COLO829 (cell line): ENCODE measurements around the gene FUT8.
"Not testable (repeated sequence)": the region's sequence is repeated elsewhere in the genome, so short reads cannot be mapped to it uniquely, and the experiment has no call there.

Experiments
- DNase-seq: peaks from one replicate; pipeline ENCODE4 v3.0.0; 2012; ENCODE audit warnings: low spot score

FUT8 gene

DNA sequence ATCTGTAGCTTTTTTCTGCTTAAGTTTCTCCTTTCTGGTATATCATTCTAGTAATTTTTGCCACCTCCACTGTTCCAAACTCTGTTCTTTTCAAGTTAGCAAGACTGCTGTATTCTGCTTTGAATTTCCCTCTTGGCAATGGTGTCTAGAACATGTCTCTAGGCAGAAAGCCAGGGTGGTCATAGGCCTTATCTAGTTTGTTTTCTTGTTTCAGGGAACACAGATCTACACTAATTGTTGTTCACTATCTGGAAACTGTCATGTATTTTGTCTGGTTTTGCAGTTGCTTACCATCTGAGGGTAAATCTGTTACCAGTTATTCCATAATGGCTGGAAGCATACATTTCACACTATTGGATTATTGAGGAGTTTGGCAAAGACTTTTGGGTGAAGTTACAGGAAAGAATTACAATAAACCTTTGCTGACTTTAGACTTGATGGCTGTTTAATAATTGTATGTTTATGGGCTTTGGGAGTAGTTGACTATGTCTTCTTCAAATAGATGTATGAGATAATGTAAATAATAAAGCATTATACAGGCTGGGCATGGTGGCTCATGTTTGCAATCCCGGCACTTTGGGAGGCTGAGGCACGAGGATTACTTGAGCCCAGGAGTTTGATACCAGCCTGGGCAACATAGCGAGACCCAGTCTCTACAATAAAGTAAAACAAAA lies 41.4 kb downstream of the FUT8 start:
- DNase-seq = no peak

DNA sequence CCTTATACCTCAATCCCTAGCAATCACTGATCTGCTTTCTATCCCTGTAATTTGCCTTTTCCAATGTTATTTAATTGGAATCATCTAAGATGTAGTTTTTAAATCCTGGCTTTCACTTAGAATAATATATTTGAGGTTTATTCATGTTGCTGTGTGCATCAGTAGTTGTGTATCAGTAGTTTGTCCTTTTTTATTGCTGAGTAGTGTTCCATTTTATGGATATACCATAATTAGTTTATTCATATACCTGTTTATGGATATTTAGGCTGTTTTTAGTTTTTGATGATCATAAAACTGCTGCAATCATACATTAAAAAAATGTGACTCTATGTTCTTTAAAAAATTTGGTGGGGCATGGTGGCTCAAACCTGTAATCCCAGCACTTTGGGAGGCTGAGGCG lies 43.7 kb downstream of the FUT8 start:
- DNase-seq = no peak

DNA sequence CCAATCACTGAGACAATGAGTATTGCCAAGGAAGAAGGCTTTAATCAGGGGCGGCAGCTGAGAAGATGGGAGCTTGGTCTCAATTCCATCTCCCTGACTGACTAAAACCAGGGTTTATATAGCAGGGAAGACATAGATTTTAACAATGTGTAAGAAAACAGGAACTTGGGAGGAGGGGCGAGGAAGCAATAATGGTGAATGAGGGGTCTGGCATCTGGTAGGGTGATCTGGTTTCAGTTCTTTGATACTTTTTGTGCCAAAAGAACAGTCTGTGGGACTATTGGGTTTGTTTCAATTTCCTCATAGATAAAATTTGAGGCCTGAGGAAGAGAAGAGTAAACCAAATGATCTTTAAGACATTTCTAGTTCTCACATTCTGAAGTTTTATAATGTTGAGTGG lies 49.2 kb downstream of the FUT8 start:
- DNase-seq = no peak

DNA sequence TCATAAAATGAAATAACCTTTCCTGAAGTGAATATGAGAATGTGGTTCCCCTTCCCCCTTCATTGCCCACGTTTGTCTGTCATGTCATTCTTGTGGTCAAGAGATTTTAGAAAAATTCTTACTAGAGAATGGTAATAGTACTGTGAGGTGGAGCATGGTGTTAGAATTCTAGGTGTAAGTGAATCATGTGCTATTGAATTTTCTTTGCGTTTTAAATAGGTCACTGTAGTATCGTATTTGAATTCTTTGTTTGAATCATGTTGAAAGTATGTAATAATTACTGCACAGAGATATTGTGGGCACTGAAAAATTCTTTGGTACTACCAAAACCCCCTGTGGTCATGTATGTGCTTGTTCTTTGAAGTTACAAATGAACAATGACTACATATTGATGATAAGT lies 49.9 kb downstream of the FUT8 start:
- no peak for DNase-seq

DNA sequence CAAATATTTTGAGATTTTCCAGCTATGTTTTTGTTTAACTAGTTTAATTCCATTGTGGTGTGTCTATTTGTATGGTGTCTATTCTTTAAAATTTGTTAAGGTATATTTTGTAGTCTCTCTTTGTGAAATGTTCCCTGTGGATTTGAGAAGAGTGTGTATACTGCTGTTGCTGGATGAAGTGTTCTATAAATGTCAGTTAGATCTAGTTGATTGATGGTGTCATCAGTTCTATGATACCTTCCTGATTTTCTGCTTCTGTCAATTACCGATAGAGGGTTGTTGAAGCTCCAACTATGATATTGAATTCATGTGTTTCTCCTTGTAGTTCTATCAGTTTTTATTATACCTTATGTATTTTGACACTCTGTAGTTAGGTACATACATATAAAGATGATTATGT lies 53.1 kb downstream of the FUT8 start:
- no peak for DNase-seq

DNA sequence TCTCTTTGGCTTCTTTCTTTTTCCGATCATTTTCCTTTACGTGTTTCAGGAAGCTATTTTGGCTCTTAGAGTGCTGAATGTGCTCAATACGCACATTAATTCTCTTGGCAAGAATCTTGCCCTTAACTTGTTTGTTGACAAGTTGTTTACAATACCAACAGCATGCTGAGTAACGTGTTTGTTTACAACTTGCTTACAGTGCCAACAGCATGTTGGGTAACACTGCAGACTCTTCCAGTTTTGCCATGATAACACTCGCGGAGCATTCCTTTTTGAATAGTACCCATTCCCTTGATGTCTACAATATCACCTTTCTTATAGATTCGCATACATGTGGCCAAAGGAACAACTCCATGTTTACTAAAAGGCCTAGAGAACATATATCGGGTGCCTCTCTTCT lies 55.4 kb downstream of the FUT8 start:
- DNase-seq = not testable (repeated sequence)

DNA sequence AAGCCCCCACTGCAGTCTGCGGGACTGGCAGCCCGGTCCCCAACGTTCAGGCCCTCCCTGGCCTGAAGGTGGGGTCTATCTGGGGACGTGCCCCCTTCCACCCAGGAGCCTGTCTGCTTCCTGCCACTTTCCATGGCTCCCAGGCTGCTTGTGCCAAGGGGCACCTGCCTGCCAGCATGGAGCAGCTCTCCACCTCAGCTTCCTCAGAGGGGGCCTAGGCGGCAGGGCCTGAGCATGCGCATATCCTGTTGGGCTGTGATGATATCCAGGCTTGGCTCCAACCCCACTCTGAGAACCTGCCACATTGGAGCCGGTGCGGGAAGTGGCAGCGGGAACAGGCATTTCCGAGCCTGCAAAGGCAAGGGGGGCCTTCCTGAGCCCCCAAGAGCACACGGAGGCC lies 57.4 kb downstream of the FUT8 start:
- DNase-seq = no peak

DNA sequence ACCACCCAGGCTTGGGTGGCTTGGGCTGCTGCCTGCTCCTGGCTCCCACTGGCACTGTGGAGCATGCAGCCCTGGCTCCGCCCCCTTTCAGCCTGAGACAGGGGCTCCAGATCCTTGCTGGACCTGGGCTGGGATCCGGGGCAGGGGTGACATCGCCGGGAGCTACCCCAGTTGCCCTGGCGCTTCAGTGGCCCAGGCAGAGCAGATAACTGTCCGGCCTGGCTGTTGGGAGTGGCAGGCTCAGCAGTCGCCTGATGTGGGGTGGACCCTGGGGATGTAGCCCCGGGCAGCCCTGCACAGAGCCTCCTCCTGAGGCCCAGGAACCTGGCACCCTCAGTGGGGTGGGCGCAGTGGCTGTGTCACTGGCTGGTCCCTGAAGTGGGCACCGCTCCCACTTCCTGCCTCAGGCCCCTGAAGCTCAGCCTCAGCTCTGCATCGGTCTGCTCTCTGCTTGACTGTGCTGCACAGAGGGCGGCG lies 57.9 kb downstream of the FUT8 start:
- DNase-seq = no peak

DNA sequence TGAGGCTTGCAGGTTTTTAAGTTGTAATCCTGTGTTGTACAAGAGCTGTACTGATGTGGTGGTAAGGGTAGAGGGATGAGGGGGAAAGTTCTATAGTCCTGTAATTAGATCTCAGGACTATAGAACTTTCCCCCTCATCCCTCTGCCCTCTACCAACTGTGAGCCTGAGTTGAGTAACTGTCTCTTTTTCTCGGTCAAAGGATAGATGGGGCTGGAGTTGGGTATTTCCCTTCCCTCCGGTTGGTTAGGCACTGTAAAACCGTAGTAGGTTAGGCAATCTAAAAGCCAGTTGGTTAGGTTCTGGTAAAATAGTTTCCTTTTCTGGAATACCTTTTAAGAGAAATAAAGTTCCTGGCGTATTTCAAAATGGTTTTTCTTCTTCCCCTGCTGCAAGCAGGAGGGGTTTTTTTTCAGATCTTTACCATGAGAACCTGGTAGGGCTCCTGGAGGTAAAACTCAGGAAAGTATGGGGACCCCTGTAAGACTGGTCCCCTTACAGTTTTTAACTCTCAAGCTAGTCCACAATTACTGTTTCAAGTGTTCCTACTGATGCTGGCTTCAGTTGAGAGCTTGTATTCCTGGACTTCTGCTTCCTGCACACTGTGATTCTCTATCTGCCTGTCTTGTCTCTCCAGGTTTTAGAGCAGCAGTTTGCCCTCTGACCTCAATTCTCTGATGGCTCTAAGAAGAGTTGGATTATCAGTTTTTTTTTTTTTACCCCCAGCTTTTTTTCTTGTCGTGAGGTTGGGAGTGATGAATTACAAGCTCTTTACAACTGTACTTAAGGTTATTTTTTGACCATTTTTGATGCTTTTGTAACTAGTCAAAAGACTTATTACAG lies 58.7 kb downstream of the FUT8 start:
- no peak for DNase-seq

DNA sequence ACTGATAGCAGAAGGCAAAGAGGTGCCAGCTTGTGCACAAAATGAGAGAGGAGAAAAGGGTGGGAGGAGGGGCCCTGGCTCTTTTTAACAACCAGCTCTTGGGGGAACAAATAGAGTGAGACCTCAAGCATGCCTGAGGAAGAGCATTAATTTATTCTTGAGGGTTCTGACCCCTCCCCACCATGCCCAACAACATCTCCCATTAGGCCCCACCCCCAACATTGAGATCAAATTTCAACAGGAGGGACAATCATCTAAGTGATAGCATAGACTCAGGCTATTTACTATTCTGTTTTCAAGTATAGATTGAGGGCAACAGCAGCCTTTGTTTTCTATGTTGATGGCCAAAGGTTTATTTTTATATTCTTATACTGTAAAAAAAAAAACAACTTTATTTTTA lies 59.7 kb downstream of the FUT8 start:
- DNase-seq = no peak

DNA sequence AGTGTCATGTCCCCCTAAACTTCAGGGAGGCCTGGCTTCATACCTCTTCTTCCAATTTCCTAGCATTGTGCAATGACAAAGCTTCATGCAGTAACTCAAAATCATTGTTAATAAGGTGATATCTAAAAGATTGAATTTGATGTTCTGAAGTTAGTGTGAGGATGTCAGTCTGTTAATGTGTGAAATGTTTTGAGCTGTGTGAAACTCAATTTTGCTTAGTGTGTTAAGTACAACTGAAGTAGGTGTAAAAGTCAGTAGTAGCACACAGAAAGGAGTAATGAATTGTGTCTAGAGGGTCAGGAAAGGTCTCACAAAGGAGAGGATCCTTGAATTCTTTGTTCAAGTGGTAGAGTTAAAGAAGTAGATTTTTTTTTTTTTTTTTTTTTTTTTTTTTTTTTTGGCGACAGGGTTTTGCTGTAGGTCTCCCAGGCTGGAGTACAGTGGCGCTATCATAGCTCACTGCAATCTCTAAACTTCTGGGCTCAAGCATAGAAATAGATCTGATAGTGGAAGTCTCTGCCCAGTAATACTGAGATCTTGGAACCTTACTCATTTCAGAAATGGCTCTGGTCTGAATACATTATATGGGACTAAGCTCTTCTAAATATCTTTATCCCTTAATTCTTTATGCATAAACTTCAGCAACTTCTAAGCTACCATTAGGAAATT lies 63.9 kb downstream of the FUT8 start:
- no peak for DNase-seq

DNA sequence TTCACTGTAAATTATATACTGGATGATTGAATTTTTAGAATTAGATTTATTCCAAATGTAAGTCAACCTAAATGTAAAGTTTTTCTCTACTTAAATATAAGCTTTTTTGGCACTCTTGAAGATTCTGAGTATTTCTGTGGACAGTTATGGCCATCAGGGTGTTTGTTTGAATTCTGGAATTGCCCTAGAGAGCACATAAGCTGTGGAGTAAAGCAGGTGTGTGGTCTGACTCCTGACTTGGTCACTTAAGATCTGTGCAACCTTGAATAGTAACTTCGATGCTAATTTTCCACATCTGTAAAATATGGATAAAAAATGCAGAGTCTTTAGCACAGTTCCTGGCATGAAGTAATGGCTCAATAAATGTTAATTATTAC lies 64.4 kb downstream of the FUT8 start:
- DNase-seq = no peak

DNA sequence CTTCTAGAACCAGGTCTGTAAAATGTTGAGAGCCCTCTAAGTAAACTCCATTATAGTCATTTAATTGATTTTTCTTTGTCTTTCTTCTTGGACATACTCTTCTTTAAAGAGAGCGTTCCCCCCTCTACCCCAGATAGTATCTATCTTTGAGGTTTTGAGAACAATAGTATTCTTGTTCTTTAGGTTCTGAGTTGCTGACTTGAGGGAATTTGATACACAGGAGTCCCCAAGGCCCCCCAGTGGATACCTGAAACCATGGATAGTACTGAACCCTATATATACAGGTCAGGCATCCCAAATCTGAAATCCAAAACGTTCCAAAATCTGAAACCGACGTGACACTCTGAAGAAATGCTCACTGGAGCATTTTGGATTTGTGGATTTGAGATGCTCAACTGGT lies 65.5 kb downstream of the FUT8 start:
- no peak for DNase-seq

DNA sequence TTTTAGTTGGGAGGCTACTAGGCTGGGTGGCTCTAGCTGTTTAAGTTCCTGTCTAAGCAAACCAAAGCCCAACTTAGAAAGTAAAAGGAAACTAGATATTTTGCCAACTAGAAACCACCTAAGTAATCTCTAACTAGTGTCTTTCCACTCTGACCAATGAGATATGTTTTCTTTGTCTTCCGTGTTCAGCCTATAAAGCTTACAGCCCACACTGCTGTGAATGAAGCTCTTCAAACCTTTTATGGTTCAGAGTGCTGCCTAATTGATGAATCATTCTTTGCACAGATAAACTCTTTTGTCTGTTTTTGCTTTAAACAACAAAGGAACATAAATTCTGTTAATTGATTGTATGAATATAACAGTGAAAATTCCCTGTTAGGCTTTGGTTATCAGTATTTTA lies 66.1 kb downstream of the FUT8 start:
- DNase-seq = peak; percentile 38

DNA sequence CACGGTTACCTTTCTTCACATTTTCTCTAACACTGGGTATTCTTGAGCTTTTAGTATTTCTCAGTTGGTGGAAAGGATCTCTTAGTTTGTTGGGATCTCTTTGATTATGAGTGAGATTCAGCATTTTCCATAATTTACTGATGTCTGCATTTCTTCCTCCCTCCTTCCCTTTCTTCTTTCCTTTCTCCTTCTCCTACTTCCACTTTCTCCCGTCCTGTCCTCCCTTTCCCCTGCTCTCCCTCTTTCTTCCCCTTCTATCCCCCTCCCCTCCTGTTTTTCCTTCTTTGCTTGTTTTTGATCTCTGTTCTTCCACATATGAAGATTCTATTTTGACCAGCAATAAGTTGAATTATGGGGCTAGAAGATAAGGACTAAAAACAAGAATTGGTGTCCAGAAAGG lies 66.9 kb downstream of the FUT8 start:
- no peak for DNase-seq

DNA sequence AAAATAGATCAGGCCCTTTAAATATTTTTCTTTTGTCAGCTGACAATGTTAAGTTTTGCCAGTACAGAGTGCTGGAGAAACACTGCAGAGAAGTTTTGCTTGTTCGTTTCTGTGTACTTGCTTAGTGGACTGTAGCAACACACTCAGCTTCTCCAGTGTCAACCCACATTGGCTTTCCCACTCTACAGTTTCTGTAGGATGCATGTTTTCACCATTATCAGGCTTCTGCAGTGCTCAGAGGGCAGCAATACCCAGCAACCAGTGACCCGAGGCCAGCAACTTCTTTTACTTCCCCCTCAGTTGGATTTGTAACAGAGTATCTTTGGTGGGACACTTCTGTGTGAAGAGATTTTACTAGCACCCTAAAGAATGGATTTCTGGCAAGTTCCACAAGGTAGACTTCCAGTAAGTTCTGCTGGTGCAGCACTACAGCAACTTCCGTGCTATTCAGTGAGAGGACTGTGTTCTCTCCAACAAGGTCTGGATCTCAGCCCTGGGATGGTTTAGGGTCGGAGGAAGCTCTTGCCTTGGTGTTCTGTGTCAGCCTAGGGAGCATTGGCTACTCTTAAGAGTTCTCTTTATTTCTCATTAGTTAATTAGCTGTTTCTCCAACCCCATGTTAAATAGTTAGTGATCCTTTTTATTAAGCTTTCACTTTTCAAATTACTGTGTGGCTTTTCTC lies 70.4 kb downstream of the FUT8 start:
- no peak for DNase-seq

DNA sequence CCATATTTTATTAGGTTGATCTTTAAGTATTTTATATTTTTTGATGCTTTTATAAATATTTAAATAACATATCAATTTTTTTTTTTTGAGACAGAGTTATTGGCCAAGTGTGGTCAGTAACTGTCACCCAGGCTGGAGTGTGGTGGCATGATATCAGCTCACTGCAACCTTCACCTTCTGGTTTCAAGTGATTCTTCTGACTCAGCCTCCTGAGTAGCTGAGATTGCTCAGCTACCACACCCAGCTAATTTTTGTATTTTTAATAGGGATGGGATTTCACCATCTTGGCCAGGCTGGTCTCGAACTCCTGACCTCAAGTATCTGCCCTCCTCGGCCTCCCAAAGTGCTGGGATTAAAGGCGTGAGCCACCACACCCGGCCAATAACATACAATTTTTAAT lies 71.1 kb downstream of the FUT8 start:
- no peak for DNase-seq

DNA sequence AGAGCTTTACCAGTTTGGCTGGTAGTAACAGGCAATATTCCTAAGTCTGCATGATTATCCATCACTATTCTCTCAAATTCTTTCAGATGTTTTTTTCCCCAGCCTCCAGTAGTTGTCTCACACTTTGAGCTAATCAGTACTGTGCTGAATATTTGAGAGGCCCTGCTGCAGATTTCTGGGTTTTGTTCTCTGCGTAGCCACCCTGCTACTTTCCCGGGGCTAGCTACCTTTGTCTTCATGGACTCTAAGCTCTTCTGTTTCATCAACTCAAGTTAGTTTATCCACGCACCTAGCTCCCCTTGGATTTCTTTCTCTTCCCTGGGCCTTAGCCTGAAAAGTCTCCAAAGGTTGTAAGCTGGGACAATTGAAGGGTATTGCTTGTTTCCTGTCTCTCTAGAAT lies 73.0 kb downstream of the FUT8 start:
- no peak for DNase-seq

DNA sequence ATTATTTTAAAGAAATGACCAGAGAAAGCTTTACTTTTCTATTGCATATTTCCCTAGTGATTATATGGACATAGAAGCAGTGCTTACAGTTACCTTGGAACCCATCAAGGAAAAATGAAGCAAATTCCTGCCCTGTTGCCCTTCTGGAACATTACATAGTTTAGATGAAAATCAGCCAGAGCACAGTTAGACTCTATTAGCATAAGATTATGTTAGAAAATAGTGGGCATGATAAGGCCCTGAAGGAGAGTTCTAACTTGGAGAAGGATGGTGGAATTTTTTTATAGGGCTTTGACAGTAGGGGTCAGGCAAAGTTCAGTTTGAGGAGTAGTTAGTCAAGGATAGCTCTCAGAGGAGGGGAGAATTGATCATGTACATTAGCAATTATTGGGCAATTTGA lies 74.3 kb downstream of the FUT8 start:
- DNase-seq = no peak

DNA sequence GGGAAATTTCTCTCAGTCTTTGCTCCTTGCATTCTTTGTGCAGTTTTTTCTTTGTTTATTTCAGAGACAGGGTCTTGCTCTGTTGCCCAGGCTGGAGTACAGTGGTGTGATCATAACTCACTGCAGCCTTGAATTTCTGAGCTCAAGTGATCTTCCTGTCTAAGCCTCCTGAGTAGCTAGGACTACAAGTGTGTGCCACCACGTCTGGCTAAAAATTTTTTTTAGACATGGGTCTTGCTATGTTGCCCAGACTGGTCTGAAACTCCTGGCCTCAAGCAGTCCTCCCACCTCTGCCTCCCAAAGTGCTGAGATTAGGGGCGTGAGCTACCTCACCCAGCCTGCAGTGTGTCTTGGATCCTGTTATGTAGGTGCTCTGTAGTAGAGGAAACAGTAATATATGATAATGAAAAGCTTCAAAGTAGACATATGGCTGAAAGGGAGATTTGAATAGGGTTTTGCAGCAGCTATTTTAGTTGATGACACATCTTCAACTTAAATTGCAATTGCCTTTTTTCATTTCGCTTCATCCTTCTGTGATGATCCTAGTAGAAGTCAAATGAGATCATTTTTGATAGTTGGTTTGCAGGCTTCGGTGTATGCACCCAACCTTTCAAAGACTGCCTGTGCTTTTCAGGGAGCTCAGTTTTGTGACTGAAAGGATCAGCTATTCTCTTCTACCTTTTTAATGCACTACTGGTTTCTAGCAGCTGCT lies 75.4 kb downstream of the FUT8 start:
- DNase-seq = no peak

DNA sequence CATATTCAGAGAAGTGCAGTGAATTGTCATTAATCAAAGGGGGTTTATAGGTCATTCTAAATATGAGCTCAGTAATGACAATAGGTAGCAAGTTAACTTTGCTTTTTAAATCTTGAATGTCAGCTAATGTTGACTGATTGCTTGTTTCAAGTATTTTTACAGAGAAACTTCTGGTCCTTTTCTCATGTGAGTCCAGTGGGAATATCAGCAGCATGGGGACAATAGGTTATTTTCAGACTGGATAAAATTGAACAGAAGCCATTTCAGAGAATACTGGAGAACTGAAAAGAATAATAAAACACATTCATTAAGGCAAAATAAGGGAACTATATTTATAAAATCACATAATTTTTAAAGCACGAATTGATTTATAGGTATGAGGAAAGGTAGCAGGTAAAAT lies 78.7 kb downstream of the FUT8 start:
- DNase-seq = no peak

DNA sequence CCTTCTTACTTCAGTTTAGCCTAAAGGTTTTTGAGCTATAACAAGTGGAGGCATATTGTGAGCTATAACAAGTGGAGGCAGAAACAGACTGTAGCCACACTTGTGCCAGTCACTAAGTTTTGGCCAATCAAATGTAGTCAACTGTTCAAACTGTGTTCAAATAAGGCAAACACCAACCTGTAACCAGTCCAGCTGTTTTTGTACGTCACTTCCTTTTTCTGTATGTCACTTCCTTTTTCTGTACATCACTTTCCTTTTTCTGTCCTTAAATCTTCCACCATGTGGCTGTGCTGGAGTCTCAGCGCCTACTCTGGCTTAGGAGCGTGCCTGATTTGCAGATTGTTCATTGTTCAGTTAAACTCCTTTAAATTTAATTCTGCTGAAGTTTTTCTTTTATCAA lies 79.7 kb downstream of the FUT8 start:
- DNase-seq = no peak
